Measurements from ENCODE around the gene RNF167.

Gene RNF167

DNA sequence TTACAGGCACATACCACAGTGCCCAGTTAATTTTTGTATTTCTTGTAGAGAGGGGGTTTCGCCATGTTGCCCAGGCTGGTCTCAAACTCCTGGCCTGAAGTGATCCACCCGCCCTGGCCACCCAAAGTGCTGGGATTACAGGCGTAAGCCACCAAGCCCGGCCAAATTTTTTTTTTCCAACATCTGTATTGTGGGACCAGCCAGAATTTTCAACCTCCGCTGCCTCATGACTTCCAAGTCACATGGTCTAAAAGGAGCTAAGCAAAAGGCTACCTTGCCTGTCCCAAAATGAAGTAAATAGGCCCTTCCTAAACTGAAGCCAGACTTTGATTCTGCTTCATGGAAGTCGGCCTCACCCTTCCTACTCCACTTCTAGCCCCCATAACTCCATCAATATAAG is 31.8 kb downstream of the RNF167 start:
- no peak overlapping the region for H3K4me3 ChIP-seq (replicated peaks in 1 of 2; ENCODE audit: low read depth in 2 of 2, low read length in 2 of 2)
- TF ChIP-seq, protein P1, sequence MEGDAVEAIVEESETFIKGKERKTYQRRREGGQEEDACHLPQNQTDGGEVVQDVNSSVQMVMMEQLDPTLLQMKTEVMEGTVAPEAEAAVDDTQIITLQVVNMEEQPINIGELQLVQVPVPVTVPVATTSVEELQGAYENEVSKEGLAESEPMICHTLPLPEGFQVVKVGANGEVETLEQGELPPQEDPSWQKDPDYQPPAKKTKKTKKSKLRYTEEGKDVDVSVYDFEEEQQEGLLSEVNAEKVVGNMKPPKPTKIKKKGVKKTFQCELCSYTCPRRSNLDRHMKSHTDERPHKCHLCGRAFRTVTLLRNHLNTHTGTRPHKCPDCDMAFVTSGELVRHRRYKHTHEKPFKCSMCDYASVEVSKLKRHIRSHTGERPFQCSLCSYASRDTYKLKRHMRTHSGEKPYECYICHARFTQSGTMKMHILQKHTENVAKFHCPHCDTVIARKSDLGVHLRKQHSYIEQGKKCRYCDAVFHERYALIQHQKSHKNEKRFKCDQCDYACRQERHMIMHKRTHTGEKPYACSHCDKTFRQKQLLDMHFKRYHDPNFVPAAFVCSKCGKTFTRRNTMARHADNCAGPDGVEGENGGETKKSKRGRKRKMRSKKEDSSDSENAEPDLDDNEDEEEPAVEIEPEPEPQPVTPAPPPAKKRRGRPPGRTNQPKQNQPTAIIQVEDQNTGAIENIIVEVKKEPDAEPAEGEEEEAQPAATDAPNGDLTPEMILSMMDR (IDR thresholded peaks at IDR 0.05; ENCODE audit: low read depth, low read length), result no peak
- DNase-seq (ENCODE audit: low read depth in 2 of 2), result no peak

DNA sequence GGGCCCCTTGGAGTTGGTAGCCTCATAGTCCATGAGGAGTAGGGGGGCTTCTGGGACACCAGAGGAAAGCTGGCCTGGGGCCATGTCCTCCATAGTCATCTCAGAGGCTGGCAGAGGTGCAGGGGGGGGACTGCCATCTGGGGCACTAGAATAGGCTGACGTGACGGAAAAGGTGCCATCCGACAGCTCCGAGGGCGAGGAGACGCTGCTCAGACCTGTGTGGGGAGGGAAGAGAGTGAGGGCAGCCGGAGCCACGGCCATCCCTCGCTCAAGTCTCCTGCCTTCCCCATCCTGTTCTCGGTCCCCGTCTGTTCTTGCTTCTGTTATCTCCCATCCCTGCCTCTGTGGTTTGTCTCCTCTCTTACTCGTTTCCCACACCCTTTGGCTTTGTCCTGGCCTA is 32.3 kb downstream of the RNF167 start:
- no peak overlapping the region for H3K4me3 ChIP-seq (replicated peaks in 1 of 2; ENCODE audit: low read depth in 2 of 2, low read length in 2 of 2)
- no peak for DNase-seq (ENCODE audit: low read depth in 2 of 2)
- TF ChIP-seq, protein P1 (IDR thresholded peaks at IDR 0.05; ENCODE audit: low read depth, low read length), result no peak

DNA sequence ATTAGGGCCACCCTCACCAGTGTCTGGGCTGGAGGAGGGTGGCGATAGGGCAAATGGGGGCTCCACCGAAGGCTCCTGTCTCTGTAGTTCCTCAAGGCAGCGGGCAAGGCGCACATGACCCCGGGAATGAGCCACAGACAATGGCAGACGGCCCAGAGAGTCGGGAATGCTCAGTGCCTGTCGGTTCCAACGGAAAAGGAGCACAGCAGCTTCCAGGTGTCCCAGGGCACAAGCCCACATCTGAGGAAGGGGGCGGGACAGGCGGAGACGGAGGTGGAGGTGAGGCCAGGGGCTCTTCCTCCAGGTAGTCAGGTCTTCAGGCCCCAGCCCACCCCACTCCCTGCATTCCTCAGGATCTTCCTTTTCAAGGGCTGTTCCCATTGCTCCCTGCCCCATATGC is 32.7 kb downstream of the RNF167 start:
- no peak for DNase-seq (ENCODE audit: low read depth in 2 of 2)
- H3K4me3 ChIP-seq (replicated peaks in 1 of 2; ENCODE audit: low read depth in 2 of 2, low read length in 2 of 2), result no peak overlapping the region
- TF ChIP-seq, protein P1 (IDR thresholded peaks at IDR 0.05; ENCODE audit: low read depth, low read length), result no peak

DNA sequence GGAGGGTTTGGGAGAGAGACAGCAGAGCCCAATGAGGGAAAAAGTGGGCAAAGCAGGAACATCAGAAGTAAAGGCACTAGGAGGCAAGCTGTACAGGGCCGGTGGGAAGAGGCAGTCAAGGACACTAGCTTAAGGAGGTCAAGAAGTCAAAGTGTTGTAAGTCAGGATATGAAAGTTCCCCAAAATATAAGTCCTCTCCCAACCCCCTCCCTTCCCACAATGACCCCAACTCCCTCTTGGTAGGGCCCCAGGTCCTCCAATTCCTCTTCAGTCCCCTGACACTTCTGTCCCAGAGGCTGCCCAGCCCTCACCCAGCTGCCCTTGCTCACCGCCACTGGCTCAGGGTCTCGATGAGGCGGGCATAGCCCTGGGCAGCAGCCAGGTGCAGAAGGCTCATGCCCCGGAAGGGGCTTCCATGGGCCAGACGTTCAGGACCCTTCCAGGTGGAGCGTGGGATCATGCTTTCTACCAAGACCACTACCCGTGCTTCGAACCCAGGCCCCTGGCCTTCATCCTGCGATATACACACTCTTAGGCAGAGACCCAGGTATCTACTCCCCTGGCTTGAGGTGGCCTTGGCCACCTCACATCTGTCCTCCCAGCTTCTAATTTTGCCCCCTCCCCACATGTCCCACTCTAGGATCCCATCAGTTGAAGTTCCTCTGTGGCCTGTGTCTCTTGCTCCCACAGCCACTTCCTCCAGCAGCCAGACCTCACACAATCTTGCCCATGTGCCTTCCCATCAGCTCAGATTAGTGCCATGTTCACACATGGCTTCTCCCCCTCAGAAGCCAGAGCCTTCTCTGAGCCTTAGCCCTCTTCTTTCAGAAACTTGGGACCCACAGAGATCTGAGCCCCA is 33.4 kb downstream of the RNF167 start:
- no peak for DNase-seq (ENCODE audit: low read depth in 2 of 2)
- TF ChIP-seq, protein P1 (IDR thresholded peaks at IDR 0.05; ENCODE audit: low read depth, low read length), result no peak
- no peak overlapping the region for H3K4me3 ChIP-seq (replicated peaks in 1 of 2; ENCODE audit: low read depth in 2 of 2, low read length in 2 of 2)

DNA sequence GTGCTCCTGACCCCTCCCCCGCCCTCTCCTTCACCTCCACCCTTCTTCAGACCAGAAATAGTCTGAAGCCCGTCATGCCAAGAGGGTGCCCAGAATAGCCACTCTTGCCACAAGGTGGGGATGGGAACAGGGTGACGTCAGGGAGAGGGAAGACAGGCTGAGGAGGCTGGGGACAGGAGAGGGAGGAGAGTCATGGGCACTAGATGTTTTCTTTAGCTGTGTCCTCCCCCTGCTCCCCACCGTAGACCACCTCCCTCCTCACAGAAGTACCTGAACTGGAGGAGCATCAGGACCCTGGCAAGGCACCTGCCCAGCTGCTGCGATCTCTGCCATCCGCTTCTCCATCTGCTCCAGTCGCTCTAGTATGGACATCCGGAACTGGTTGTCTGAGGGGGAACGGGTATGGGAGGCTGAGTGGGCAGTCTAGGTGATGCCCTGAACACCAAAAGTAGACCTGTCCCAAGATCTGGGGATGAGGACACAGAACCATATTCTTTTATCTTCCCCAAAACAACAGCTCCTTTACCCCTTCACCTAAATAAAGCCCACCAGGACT is 34.1 kb downstream of the RNF167 start:
- TF ChIP-seq, protein P1 (IDR thresholded peaks at IDR 0.05; ENCODE audit: low read depth, low read length), result no peak

DNA sequence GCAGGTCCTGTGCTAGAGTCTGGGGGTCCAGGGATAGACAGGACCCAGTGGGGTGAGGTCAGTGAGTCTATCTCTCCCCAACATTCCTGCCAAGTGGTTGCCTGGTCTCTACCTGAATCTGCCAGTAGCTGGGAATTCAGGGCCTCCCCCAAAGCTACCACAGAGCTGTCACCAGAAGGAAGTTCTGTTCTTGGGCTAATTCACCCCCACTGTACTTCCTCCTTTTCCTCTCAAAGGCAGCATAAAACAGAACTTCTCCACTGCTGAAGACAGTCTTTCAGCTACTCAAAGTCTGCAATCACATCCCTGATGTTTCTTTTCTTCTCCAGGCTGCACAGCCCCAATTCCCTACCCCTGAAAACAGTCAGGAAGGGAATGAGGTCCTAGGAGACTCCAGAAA is 38.7 kb downstream of the RNF167 start:
- no peak overlapping the region for H3K4me3 ChIP-seq (replicated peaks in 1 of 2; ENCODE audit: low read depth in 2 of 2, low read length in 2 of 2)
- no peak for DNase-seq (ENCODE audit: low read depth in 2 of 2)
- TF ChIP-seq, protein P1 (IDR thresholded peaks at IDR 0.05; ENCODE audit: low read depth, low read length), result no peak

More for the DNA sequence above, 34.1 kb downstream of the RNF167 start:
- DNase-seq (ENCODE audit: low read depth in 2 of 2), result no peak
- no peak overlapping the region for H3K4me3 ChIP-seq (replicated peaks in 1 of 2; ENCODE audit: low read depth in 2 of 2, low read length in 2 of 2)
